ENCODE results near the gene SYPL1. TPM values are rescaled to one million over a fixed set of nuclear protein-coding genes. Genes with fewer than 3 reads are reported as not detected.

The SYPL1 gene
- total and polyA plus RNA-seq, 12 donors = 58.5 to 121 (median 75.1) TPM

- Histone ChIP-seq H3K4me1 (peaks cover 3 to 82% (median 67%) of the 10 kb centered on the region in 9 donors), H3K27me3 (no peaks in the 10 kb centered on the region), H3K4me3 (no peak overlapping the region), H3K9me3 (no peaks in the 10 kb centered on the region), H3K27ac (peak overlapping the region in 5 of 10 donors; percentile 6 to 85 (median 75)), H3K36me3 (no peaks in the 10 kb centered on the region)
- ATAC-seq = peak in 4 of 8 donors; percentile 16 to 38 (median 28)
- WGBS, 2 donors = 64% methylated on average over 5 of the region's 5 CpGs
- no peak for TF ChIP-seq CTCF (IDR thresholded peaks at IDR 0.05)
- intact Hi-C loops (cut with DNase I) = no loop called here
- no peak for DNase-seq
These were observed 41.9 kb downstream of the SYPL1 start for GRCh38 chr7:106070201-106070551.

GRCh38 chr7:106069471-106070200, 42.5 kb downstream of the SYPL1 start:
- DNase-seq = no peak
- 69 to 80% methylated on average over 9 of the region's 9 CpGs for WGBS, 2 donors
- Histone ChIP-seq H3K27me3 (no peaks in the 10 kb centered on the region), H3K9me3 (no peaks in the 10 kb centered on the region), H3K36me3 (no peaks in the 10 kb centered on the region), H3K4me3 (no peak overlapping the region), H3K4me1 (peaks cover 3 to 82% (median 73%) of the 10 kb centered on the region in 9 donors), H3K27ac (peak overlapping the region in 4 of 10 donors; percentile 42 to 69 (median 46))
- no peak for TF ChIP-seq CTCF (IDR thresholded peaks at IDR 0.05)
- intact Hi-C loops (cut with DNase I) = loop anchor here in 4 of 10 donors (5.0 to 10.0 kb wide), 3 partner anchors 38 to 45 kb away; partner anchors contain the start of gene SYPL1 (in 3 of the 4)
- no peak for ATAC-seq

GRCh38 chr7:106068986-106069385, 43.1 kb downstream of the SYPL1 start:
- 46 to 60% methylated on average over 3 of the region's 3 CpGs for WGBS, 2 donors
- DNase-seq (no peak), ATAC-seq (peak in 1 of 8 donors; percentile 29)
- Histone ChIP-seq H3K4me1 (peaks cover 6 to 82% (median 77%) of the 10 kb centered on the region in 9 donors), H3K9me3 (no peaks in the 10 kb centered on the region), H3K27me3 (no peaks in the 10 kb centered on the region), H3K27ac (peak overlapping the region in 4 of 10 donors; percentile 42 to 69 (median 46)), H3K4me3 (no peak overlapping the region), H3K36me3 (no peaks in the 10 kb centered on the region)
- intact Hi-C loops (cut with DNase I) = loop anchor here in 4 of 10 donors (5.0 to 10.0 kb wide), 3 partner anchors 38 to 46 kb away; partner anchors contain the start of gene SYPL1 (in 3 of the 4)
- TF ChIP-seq CTCF (IDR thresholded peaks at IDR 0.05) = no peak

DNA sequence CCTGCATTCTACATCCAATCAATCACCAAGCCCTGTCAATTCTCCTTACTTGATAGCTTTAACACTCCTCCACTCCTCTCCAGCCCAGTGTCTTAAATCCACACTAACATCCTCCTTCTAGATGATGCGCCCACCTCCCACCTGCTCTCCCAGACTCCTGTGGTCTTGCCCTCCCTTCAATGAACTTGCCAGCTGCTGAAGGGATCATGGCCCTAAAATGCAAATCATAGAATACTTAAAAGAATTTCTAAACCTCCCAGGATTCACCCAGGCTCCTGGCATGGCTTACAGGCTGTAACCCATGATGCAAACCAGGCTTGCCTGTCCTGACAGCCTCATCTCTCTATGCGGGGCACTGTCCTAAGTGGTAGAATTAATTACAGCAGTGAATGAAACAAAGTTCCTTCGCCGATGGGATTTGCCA, 43.6 kb downstream of the SYPL1 start:
- Histone ChIP-seq H3K4me1 (peaks cover 6 to 82% (median 75%) of the 10 kb centered on the region in 9 donors), H3K9me3 (no peaks in the 10 kb centered on the region), H3K27ac (peak overlapping the region in 3 of 10 donors; percentile 42 to 69 (median 48)), H3K4me3 (no peak overlapping the region), H3K27me3 (no peaks in the 10 kb centered on the region), H3K36me3 (no peaks in the 10 kb centered on the region)
- WGBS, 2 donors = 80% methylated on average over 4 of the region's 4 CpGs
- ATAC-seq = no peak
- intact Hi-C loops (cut with DNase I) = loop anchor here in 4 of 10 donors (5.0 to 10.0 kb wide), 3 partner anchors 39 to 46 kb away; partner anchors contain the start of gene SYPL1 (in 3 of the 4)
- no peak for TF ChIP-seq CTCF (IDR thresholded peaks at IDR 0.05)
- no peak for DNase-seq
